PC-3 (cell line): ENCODE data around the gene AKR7A2.

ENCODE experiments used
- CTCF ChIP-seq: fragments of 300-600 bp; sonication (generic); conservative IDR thresholded peaks from 2 replicates; pipeline ENCODE4 v1.5.1; 2017; ENCODE audit warnings: antibody characterized with exemption, low read depth, mild to moderate bottlenecking, low read length
- EZH2 ChIP-seq: fragments of 300-600 bp; sonication (generic); IDR thresholded peaks from one replicate; pipeline ENCODE4 v1.6.1; 2017; ENCODE audit warnings: antibody characterized with exemption, mild to moderate bottlenecking, low read length; ENCODE audit not compliant: unreplicated experiment

- TF ChIP-seq CTCF (no peak), EZH2 (no peak)
Measured at GRCh38 chr1:19273106-19273843, 38.7 kb downstream of the AKR7A2 start.
